WTC11 (cell line): ENCODE results near the gene ACSL4. TPM values are rescaled to one million over a fixed set of nuclear protein-coding genes. Genes with fewer than 3 reads are reported as not detected.

ENCODE experiments used
- ATAC-seq: fragments of 200-7000 bp; cut with Tn5 transposase; 2 replicates; pipeline ENCODE4 v1.10.0; 2021; ENCODE audit warnings: mild to moderate bottlenecking, moderate library complexity
- CTCF ChIA-PET: fragments of 300-600 bp; sonication (Branson Sonifier 250); formaldehyde crosslinking; loops from one replicate; lab custom pipeline; 2021; ENCODE audit warnings: antibody characterized with exemption; lab: Charles Lee
- POLR2A ChIA-PET: fragments of 350-600 bp; sonication (Branson Sonifier 250); formaldehyde crosslinking; loops from one replicate; lab custom pipeline; 2021; ENCODE audit warnings: antibody characterized with exemption; lab: Charles Lee
- DNase-seq: peaks from one replicate; pipeline ENCODE4 v3.0.0; 2021; ENCODE audit warnings: low spot score
- H3K27ac Mint-ChIP-seq: 2 replicates; pipeline ENCODE4 v1.8.0; 2021; ENCODE audit warnings: mixed read lengths
- H3K27me3 Mint-ChIP-seq: 2 replicates; pipeline ENCODE4 v1.8.0; 2021; ENCODE audit warnings: low read depth, mild to moderate bottlenecking, moderate library complexity, mixed read lengths
- H3K36me3 Mint-ChIP-seq: 2 replicates; pipeline ENCODE4 v1.8.0; 2021; ENCODE audit warnings: mixed read lengths
- H3K4me1 Mint-ChIP-seq: 2 replicates; pipeline ENCODE4 v1.8.0; 2022; ENCODE audit warnings: mixed read lengths
- H3K4me3 Mint-ChIP-seq: 2 replicates; pipeline ENCODE4 v1.8.0; 2021; ENCODE audit warnings: mild to moderate bottlenecking, moderate library complexity, mixed read lengths
- H3K9me3 Mint-ChIP-seq: 2 replicates; pipeline ENCODE4 v1.8.0; 2021; ENCODE audit warnings: mixed read lengths
- ARID4B ChIP-seq: sonication (generic); formaldehyde crosslinking; IDR thresholded peaks from 2 replicates; pipeline ENCODE4 v1.8.0; 2023; ENCODE audit warnings: missing genetic modification reagents, mild to moderate bottlenecking, borderline replicate concordance
- ATF6 ChIP-seq: sonication (generic); formaldehyde crosslinking; IDR thresholded peaks from 2 replicates; pipeline ENCODE4 v1.8.1; 2023; ENCODE audit warnings: mild to moderate bottlenecking, missing genetic modification reagents
- CREM ChIP-seq: sonication (generic); formaldehyde crosslinking; IDR thresholded peaks from 2 replicates; pipeline ENCODE4 v1.8.1; 2022; ENCODE audit warnings: mild to moderate bottlenecking, missing genetic modification reagents, moderate library complexity
- CTCF ChIP-seq: fragments of 200-600 bp; IDR thresholded peaks from 2 replicates; pipeline ENCODE4 v1.8.0; 2022; ENCODE audit warnings: antibody characterized with exemption
- ETV6 ChIP-seq: sonication (generic); formaldehyde crosslinking; IDR thresholded peaks from 2 replicates; pipeline ENCODE4 v1.8.1; 2022; ENCODE audit warnings: mild to moderate bottlenecking, missing genetic modification reagents
- IRF1 ChIP-seq: sonication (generic); formaldehyde crosslinking; IDR thresholded peaks from 2 replicates; pipeline ENCODE4 v1.8.0; 2023; ENCODE audit warnings: missing genetic modification reagents
- IRF2 ChIP-seq: sonication (generic); formaldehyde crosslinking; IDR thresholded peaks from 2 replicates; pipeline ENCODE4 v1.8.0; 2022; ENCODE audit warnings: low read depth, missing genetic modification reagents, borderline replicate concordance
- MAX ChIP-seq: sonication (generic); formaldehyde crosslinking; IDR thresholded peaks from 2 replicates; pipeline ENCODE4 v1.8.0; 2022; ENCODE audit warnings: mild to moderate bottlenecking, missing genetic modification reagents
- NFATC4 ChIP-seq: fragments of 250-450 bp; sonication (Bioruptor Pico); IDR thresholded peaks from 2 replicates; pipeline ENCODE4 v1.9.0; 2021; ENCODE audit warnings: mild to moderate bottlenecking
- PREB ChIP-seq: sonication (generic); formaldehyde crosslinking; IDR thresholded peaks from 2 replicates; pipeline ENCODE4 v1.8.1; 2022; ENCODE audit warnings: mild to moderate bottlenecking, missing genetic modification reagents, moderate library complexity, borderline replicate concordance
- SMAD3 ChIP-seq: sonication (generic); formaldehyde crosslinking; IDR thresholded peaks from 2 replicates; pipeline ENCODE4 v1.8.0; 2022; ENCODE audit warnings: missing genetic modification reagents, mild to moderate bottlenecking, borderline replicate concordance
- USF2 ChIP-seq: sonication (generic); formaldehyde crosslinking; IDR thresholded peaks from 2 replicates; pipeline ENCODE4 v1.8.1; 2023; ENCODE audit warnings: mild to moderate bottlenecking, missing genetic modification reagents, moderate library complexity
- ZBTB21 ChIP-seq: sonication (generic); formaldehyde crosslinking; IDR thresholded peaks from 2 replicates; pipeline ENCODE4 v1.8.1; 2023; ENCODE audit warnings: mild to moderate bottlenecking, missing genetic modification reagents, borderline replicate concordance
- ZMAT4 ChIP-seq: fragments of 250-450 bp; sonication (Bioruptor Pico); IDR thresholded peaks from 2 replicates; pipeline ENCODE4 v1.9.0; 2021; ENCODE audit warnings: mild to moderate bottlenecking
- ZNF317 ChIP-seq: sonication (generic); formaldehyde crosslinking; IDR thresholded peaks from 2 replicates; pipeline ENCODE4 v1.8.1; 2023; ENCODE audit warnings: low read depth, mild to moderate bottlenecking, moderate library complexity, missing genetic modification reagents, borderline replicate concordance
- ZNF425 ChIP-seq: fragments of 250-450 bp; sonication (Bioruptor Pico); conservative IDR thresholded peaks from 2 replicates; pipeline ENCODE4 v1.9.0; 2021; ENCODE audit warnings: mild to moderate bottlenecking
- ZNF532 ChIP-seq: fragments of 250-450 bp; sonication (Bioruptor Pico); IDR thresholded peaks from 2 replicates; pipeline ENCODE4 v1.9.0; 2021; ENCODE audit warnings: mild to moderate bottlenecking, borderline replicate concordance
- total RNA-seq: library from RNA; stranded (reverse); gene quantifications from 3 replicates; pipeline ENCODE4 v1.2.3, GENCODE V29; 2021

ACSL4 gene
- total RNA-seq, 1 experiment from 2014 or later: 57.7 TPM

GRCh38 chrX:109760209-109760921, 27.3 kb upstream of the ACSL4 start:
- Mint-ChIP-seq H3K27ac (no peak overlapping the region), H3K4me1 (peaks cover 22% of the 10 kb centered on the region), H3K9me3 (peaks cover 10% of the 10 kb centered on the region), H3K4me3 (no peak overlapping the region), H3K36me3 (no peaks in the 10 kb centered on the region), H3K27me3 (no peaks in the 10 kb centered on the region)
- POLR2A ChIA-PET: no interaction called here
- ATAC-seq: peak; percentile 34
- CTCF ChIA-PET: interaction anchor here (1.7 kb wide), 1 partner anchor 47 kb away, joined by 4 read pairs; no protein-coding TSS in a partner anchor
- DNase-seq: no peak
- TF ChIP-seq IRF1 (CRISPR knock-in tag): no peak
- no peak for TF ChIP-seq ZMAT4 (CRISPR knock-in tag)
- no peak for TF ChIP-seq USF2 (CRISPR knock-in tag)
- no peak for TF ChIP-seq ZNF317
- TF ChIP-seq CTCF: no peak
- TF ChIP-seq MAX: no peak
- no peak for TF ChIP-seq ZNF425 (CRISPR knock-in tag)
- no peak for TF ChIP-seq NFATC4 (CRISPR knock-in tag)
- no peak for TF ChIP-seq ETV6 (CRISPR knock-in tag)
- no peak for TF ChIP-seq PREB (CRISPR knock-in tag)
- no peak for TF ChIP-seq ZNF532 (CRISPR knock-in tag)
- TF ChIP-seq IRF2 (CRISPR knock-in tag): no peak
- TF ChIP-seq CREM: no peak
- TF ChIP-seq ZBTB21: no peak
- TF ChIP-seq SMAD3: no peak
- no peak for TF ChIP-seq ATF6 (CRISPR knock-in tag)
- no peak for TF ChIP-seq ARID4B (CRISPR knock-in tag)
